Smooth muscle cell (in vitro differentiated cells): ENCODE results near the gene VN1R5. TPM values are rescaled to one million over a fixed set of nuclear protein-coding genes. Genes with fewer than 3 reads are reported as not detected.
A peak's percentile ranks its signal among the peaks of the same experiment; 100 is the strongest.

Experiments used
- DNase-seq: peaks from one replicate; lab custom pipeline; 2025; ENCODE audit not compliant: unreplicated experiment; lab: John Stamatoyannopoulos, UW
- H2AFZ ChIP-seq: fragments of 200-600 bp; sonication (generic); 2 replicates; pipeline ENCODE4 v1.6.0; 2016; ENCODE audit warnings: antibody characterized with exemption, low read depth, mild to moderate bottlenecking
- H3F3A ChIP-seq: fragments of 200-600 bp; sonication (generic); 2 replicates; pipeline ENCODE4 v1.6.0; 2017; ENCODE audit warnings: antibody characterized with exemption, low read depth
- H3K27ac ChIP-seq: fragments of 200-600 bp; sonication (generic); 2 replicates; pipeline ENCODE4 v1.5.1; 2016; ENCODE audit warnings: low read depth, mild to moderate bottlenecking
- H3K27me3 ChIP-seq: fragments of 200-600 bp; sonication (generic); 2 replicates; pipeline ENCODE4 v1.6.1; 2016; ENCODE audit warnings: low read depth, mild to moderate bottlenecking
- H3K36me3 ChIP-seq: fragments of 200-600 bp; sonication (generic); 2 replicates; pipeline ENCODE4 v1.5.1; 2016; ENCODE audit warnings: low read depth
- H3K4me1 ChIP-seq: fragments of 200-600 bp; sonication (generic); 2 replicates; pipeline ENCODE4 v1.5.1; 2016; ENCODE audit warnings: low read depth
- H3K4me2 ChIP-seq: fragments of 200-600 bp; sonication (generic); 2 replicates; pipeline ENCODE4 v1.6.0; 2016; ENCODE audit warnings: mild to moderate bottlenecking
- H3K4me3 ChIP-seq: fragments of 200-600 bp; sonication (generic); 2 replicates; pipeline ENCODE4 v1.5.1; 2016; ENCODE audit warnings: mild to moderate bottlenecking
- H3K79me2 ChIP-seq: fragments of 200-600 bp; sonication (generic); 2 replicates; pipeline ENCODE4 v1.6.0; 2016; ENCODE audit warnings: low read depth, mild to moderate bottlenecking
- H3K9ac ChIP-seq: fragments of 200-600 bp; sonication (generic); 2 replicates; pipeline ENCODE4 v1.6.0; 2016; ENCODE audit warnings: low read depth
- H3K9me3 ChIP-seq: fragments of 200-600 bp; sonication (generic); replicated peaks from 2 replicates; pipeline ENCODE4 v1.5.1; 2016; ENCODE audit warnings: low read depth
- H4K20me1 ChIP-seq: fragments of 200-600 bp; sonication (generic); 2 replicates; pipeline ENCODE4 v1.6.0; 2016; ENCODE audit warnings: low read depth
- CTCF ChIP-seq: fragments of 200-600 bp; sonication (generic); IDR thresholded peaks from 2 replicates; pipeline ENCODE4 v1.5.1; 2017; ENCODE audit warnings: borderline replicate concordance, mild to moderate bottlenecking, antibody characterized with exemption; ENCODE audit not compliant: insufficient read depth, poor library complexity, severe bottlenecking
- WGBS: methylation state at CpG from one replicate; pipeline ENCODE4 v1.1.7; 2016; ENCODE audit warnings: low lambda C conversion rate; 5-methylcytosine and 5-hydroxymethylcytosine counted together
- polyA plus RNA-seq: library from polyadenylated mRNA; unstranded; fragments of >200 nt; fragmentation: Nextera tagmentation; extraction: Ambion mirVana; gene quantifications from 2 replicates; pipeline ENCODE4 v1.2.1, GENCODE V29; 2016
- total RNA-seq: library from RNA; depleted of rRNA; stranded (reverse); fragments of >200 nt; gene quantifications from 2 replicates; pipeline ENCODE4 v1.2.3, GENCODE V29; 2014

Gene VN1R5
- total and polyA plus RNA-seq, 2 experiments from 2014 or later = not detected

DNA sequence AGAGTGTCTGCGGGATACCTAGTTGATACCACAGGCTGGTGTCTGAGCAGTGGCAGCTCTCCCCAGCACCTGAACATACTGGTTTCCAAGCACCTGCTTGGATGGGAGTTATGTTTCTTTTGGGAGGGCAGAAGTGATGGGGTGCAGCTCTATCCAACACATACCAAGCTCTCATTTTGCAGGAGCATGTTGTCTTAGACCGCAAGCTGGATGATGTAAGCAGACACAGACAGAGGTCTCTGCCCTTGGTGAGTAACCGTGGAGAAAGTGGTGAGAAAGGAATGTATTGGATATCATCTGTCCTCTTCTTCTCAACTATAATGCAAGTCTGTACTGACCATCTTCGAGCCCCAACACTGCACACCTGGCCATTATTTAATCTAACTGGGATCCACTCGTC, 38.4 kb downstream of the VN1R5 start:
- Histone ChIP-seq H3K9ac (no peak overlapping the region), H2AFZ (no peak overlapping the region), H3K36me3 (no peaks in the 10 kb centered on the region), H3K9me3 (no peaks in the 10 kb centered on the region), H3K27me3 (no peaks in the 10 kb centered on the region), H3K79me2 (no peaks in the 10 kb centered on the region), H4K20me1 (no peaks in the 10 kb centered on the region), H3K27ac (peak overlapping the region; percentile 38), H3K4me1 (peaks cover 22% of the 10 kb centered on the region), H3K4me2 (peak overlapping the region; percentile 71), H3K4me3 (no peak overlapping the region), H3F3A (no peaks in the 10 kb centered on the region)
- DNase-seq = no peak
- TF ChIP-seq CTCF = no peak
- WGBS = 61% methylated on average over 5 of the region's 5 CpGs

DNA sequence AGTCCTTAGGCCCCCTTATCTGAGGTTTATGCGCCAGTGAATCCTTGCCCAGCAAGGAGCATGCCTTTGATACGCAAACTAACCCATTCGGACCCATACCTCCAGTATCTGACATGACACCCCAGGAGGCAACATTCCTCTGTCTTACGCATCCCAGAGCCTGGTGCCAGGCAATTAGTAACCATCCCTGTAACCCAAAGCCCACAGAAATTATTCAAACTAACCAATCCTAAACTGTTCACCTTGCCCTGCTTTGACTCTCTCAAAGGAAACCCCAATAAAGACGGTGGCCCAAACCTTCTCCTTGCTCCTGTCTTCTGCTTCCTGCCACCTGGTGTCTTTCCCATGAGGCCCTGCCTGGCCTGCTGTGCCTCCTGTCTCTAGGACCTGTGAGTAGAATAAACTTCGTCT, 39.4 kb downstream of the VN1R5 start:
- Histone ChIP-seq H3F3A (no peaks in the 10 kb centered on the region), H3K4me2 (peak overlapping the region; percentile 71), H3K9ac (no peak overlapping the region), H3K36me3 (no peaks in the 10 kb centered on the region), H3K9me3 (no peaks in the 10 kb centered on the region), H3K27ac (no peak overlapping the region), H2AFZ (no peak overlapping the region), H3K79me2 (no peaks in the 10 kb centered on the region), H3K4me3 (no peak overlapping the region), H3K4me1 (peaks cover 22% of the 10 kb centered on the region), H4K20me1 (no peaks in the 10 kb centered on the region), H3K27me3 (no peaks in the 10 kb centered on the region)
- no peak for TF ChIP-seq CTCF
- no peak for DNase-seq
- 21% methylated on average over 6 of the region's 6 CpGs for WGBS

DNA sequence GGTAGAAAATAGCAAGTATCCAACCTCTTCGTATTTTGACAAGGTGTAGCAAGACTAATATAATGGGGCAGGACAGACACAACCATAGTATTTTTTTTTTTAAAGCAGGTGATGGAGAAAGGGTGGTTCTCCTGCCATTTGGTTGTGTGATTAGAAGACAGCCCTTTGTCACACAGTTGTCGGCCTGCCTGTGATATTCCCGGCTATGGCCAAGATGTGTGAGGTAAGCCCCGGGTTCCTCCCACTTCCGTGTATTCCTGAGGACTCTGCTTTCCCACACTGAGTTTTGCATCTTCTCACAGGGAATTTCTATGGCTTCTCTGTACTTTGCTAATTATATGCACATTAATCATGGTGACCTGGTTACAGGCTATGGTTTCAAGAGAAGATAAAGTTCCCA, 39.9 kb downstream of the VN1R5 start:
- H3K4me2 ChIP-seq = no peak overlapping the region
- no peak for DNase-seq
- H2AFZ ChIP-seq = no peak overlapping the region
- H3F3A ChIP-seq = no peaks in the 10 kb centered on the region
- no peaks in the 10 kb centered on the region for H4K20me1 ChIP-seq
- no peak overlapping the region for H3K27ac ChIP-seq
- no peaks in the 10 kb centered on the region for H3K27me3 ChIP-seq
- TF ChIP-seq CTCF = no peak
- H3K36me3 ChIP-seq = no peaks in the 10 kb centered on the region
- no peaks in the 10 kb centered on the region for H3K79me2 ChIP-seq
- H3K4me3 ChIP-seq = no peak overlapping the region
- no peaks in the 10 kb centered on the region for H3K9me3 ChIP-seq
- H3K9ac ChIP-seq = no peak overlapping the region
- H3K4me1 ChIP-seq = peaks cover 22% of the 10 kb centered on the region
- WGBS = 76% methylated on average over 5 of the region's 5 CpGs

DNA sequence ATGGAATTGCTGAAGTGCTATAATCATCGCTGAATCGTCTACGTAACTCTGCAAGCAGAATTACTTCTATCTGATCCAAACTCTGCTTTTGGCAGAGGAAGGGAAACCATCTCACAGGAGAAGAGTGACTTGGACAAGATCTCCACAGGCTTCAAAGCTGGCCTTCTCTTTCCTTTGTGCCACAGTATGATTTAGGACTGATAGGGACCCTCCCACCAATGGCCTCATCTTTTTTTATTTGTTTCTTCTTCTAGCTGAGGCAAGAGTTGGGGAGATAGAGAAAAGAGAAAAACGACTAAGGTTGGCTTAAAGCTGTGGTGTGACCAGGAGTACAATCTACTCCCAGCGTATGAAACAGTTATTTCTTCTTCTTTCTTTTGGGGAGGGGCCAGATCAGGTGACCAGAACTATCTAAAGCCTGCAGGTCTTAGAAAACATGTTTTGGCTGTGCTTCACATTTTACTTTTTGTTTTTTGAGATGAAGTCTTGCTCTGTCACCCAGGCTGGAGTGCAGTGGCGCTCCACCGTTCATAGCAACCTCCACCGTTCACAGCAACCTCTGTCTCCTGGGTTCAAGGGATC, 40.8 kb downstream of the VN1R5 start:
- no peaks in the 10 kb centered on the region for H4K20me1 ChIP-seq
- no peaks in the 10 kb centered on the region for H3K79me2 ChIP-seq
- peaks cover 22% of the 10 kb centered on the region for H3K4me1 ChIP-seq
- no peak overlapping the region for H3K9ac ChIP-seq
- no peak for DNase-seq
- H3K36me3 ChIP-seq = no peaks in the 10 kb centered on the region
- no peak overlapping the region for H2AFZ ChIP-seq
- no peak overlapping the region for H3K4me3 ChIP-seq
- H3F3A ChIP-seq = no peaks in the 10 kb centered on the region
- no peaks in the 10 kb centered on the region for H3K9me3 ChIP-seq
- 96% methylated on average over 8 of the region's 8 CpGs for WGBS
- no peaks in the 10 kb centered on the region for H3K27me3 ChIP-seq
- no peak overlapping the region for H3K27ac ChIP-seq
- H3K4me2 ChIP-seq = no peak overlapping the region
- no peak for TF ChIP-seq CTCF
